Coronary artery (tissue), 2 donors: ENCODE results near the gene C14orf93.

ENCODE experiments used
- DNase-seq: peaks from one replicate; pipeline ENCODE4 v3.0.0-alpha.2; 2017; ENCODE audit warnings: low spot score
- H3K27ac ChIP-seq, 2 donors: fragments of 200-600 bp; sonication (generic); one replicate each; pipeline ENCODE4 v1.5.1; 2016 to 2019
- H3K4me3 ChIP-seq: fragments of 200-600 bp; sonication (generic); 2 replicates; pipeline ENCODE4 v1.5.1; 2016; ENCODE audit warnings: mild to moderate bottlenecking, moderate library complexity
- TF ChIP-seq, protein P1 (sequence below): fragments of 200-600 bp; sonication (generic); IDR thresholded peaks from one replicate; pipeline ENCODE4 v1.5.1; 2019; ENCODE audit warnings: antibody characterized with exemption

C14orf93 gene

DNA sequence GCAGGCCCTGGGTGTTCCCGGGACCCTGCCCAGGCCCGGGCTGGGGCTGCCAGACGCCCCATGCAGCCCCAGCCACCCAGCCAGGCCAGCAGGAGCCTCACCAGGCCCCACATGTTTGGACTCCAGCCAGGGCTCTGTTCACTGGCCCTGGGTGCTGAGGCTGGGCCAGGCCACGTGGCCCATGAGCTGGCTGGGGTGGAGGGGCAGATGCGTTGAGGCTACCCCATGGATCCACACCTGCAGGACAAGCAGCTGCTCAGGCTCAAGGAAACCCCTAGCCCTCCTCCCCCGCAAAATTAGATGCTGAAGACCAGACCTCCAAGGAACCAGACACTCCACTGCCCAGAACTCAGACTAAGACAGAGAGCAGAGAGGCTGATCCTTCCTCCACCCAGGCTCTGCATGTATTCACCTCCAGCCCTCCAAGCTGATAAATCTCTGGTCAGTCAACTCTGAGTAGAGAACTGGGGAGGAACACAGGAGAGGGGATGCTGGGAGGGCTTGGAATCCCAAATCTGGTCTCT, 45.7 kb upstream of the C14orf93 start:
- Histone ChIP-seq H3K27ac (no peak overlapping the region), H3K4me3 (no peak overlapping the region)
- TF ChIP-seq, protein P1, sequence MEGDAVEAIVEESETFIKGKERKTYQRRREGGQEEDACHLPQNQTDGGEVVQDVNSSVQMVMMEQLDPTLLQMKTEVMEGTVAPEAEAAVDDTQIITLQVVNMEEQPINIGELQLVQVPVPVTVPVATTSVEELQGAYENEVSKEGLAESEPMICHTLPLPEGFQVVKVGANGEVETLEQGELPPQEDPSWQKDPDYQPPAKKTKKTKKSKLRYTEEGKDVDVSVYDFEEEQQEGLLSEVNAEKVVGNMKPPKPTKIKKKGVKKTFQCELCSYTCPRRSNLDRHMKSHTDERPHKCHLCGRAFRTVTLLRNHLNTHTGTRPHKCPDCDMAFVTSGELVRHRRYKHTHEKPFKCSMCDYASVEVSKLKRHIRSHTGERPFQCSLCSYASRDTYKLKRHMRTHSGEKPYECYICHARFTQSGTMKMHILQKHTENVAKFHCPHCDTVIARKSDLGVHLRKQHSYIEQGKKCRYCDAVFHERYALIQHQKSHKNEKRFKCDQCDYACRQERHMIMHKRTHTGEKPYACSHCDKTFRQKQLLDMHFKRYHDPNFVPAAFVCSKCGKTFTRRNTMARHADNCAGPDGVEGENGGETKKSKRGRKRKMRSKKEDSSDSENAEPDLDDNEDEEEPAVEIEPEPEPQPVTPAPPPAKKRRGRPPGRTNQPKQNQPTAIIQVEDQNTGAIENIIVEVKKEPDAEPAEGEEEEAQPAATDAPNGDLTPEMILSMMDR = no peak
- DNase-seq = no peak

DNA sequence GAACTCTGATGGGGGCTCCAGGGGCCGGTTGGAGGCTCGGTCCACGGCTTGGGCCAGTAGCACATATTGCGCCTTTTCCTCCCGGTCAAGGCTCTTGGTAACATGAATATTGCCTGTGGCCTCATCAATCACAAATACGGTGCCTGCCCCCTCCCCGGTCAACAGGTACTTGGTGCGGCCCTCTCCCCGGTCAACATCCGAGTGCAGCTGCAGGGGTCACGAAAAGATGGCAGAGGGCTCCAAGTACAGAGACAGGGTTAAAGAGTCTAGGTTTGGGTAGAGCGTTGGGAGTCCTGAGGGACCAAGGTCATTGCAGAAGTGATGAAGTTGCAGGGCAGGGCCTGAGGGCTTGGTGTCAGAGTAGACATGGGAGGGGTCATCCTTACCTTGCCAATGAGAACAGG, 45.2 kb upstream of the C14orf93 start:
- DNase-seq = no peak

DNA sequence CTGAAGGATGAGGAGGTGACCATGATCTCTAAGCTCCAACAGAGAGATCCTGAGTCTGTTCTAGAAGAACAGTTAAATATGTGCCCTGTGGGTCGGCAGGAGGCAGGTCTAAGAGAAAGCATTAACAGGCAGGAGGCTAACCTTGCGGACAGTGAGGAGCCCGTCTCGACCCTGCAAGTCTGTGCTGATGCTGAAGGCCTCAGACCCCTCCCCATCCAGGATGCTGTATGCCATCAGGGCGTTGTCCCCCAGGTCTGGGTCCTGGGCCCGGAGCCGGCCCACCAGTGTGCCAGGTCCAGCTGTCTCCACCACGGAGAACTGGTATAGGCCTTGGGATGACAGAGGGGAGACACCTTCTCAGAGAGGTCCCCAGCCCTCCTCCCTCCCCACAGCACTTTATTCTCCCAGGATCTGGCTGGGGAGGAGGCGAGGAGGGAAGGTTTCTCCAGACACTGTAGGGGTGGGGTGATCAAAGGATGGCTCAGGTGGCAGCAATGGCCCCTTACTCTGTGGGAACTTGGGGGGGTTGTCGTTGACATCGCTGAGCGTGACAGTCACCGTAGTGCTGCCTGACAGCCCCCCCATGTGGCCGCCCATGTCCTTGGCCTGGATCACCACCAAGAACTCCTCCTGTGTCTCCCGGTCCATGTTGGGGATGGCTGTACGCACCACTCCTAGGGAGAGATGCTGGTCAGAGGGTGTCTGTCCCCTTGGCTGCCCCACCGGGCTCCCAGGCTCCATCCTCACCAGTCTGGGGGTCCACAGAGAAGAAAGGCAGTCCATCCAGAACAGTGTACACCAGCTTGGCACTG, 44.3 kb upstream of the C14orf93 start:
- TF ChIP-seq, protein P1 = no peak
- DNase-seq = no peak
- Histone ChIP-seq H3K27ac (no peak overlapping the region), H3K4me3 (no peak overlapping the region)

More for the DNA sequence above, 45.2 kb upstream of the C14orf93 start:
- TF ChIP-seq, protein P1 = no peak
- no peak overlapping the region for H3K27ac ChIP-seq
- H3K4me3 ChIP-seq = no peak overlapping the region

DNA sequence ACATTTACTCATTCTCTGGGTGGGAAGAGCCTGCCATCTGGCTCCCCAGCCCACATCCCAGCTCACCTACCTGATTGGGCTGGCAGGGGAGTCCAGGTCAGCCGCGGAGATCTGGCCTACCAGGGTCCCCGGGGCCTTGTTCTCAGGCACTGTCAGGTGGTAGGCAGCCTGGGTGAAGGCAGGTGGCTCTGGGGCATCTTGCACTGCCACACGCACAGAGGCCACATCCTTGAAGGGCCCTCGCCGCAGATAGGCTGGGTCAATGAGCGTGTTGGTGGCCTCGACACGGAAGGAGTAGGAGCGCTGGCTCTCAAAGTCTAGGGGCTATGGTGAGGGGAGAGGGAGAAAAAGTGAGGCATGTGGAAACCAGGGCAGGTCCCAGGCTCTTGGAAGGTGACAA, 43.5 kb upstream of the C14orf93 start:
- TF ChIP-seq, protein P1 = no peak
- DNase-seq = no peak
- no peak overlapping the region for H3K4me3 ChIP-seq
- H3K27ac ChIP-seq = no peak overlapping the region

DNA sequence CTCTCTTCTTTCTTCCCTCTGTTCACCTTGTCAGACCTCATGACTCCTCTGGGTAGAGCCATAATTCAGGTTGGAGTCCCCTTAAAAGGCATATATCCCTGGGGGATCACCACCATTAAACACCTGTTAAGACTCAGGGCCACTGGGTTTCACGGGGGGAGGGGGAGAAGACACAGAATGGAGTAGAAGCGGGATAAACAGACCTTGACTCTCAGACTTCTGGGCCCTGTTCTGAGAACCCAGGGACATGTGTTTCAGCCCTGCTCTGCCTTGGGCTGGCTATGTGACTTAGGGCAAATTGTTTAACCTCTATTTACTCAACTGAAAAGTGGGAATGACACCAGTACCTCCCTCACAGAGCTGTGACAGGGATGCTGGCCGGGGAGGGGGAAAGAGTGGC, 42.7 kb upstream of the C14orf93 start:
- TF ChIP-seq, protein P1 = no peak
- DNase-seq = no peak
- no peak overlapping the region for H3K4me3 ChIP-seq
- H3K27ac ChIP-seq = no peak overlapping the region

DNA sequence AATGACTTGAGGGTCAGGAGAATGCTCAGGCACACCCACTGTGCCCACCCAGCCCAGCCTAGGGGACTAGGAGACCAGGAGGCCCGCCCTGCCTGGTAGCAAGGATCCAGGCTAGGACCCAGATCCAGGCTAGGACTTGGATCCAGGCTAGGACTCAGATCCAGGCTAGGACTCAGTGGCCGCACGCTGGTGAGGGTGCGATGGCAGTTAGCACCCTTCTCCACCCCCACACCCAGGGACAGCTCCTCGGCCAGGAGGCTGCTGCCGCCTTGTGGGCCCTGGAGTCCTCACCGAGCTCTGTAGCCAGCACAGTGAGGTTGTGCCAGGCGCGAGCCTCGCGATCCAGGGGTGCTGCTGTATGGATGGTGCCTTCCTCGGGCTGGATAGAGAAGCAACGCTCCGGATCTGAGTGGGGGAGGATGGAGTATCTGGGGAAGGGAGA, 42.3 kb upstream of the C14orf93 start:
- H3K4me3 ChIP-seq = no peak overlapping the region

More for the DNA sequence above, 42.3 kb upstream of the C14orf93 start:
- H3K27ac ChIP-seq = no peak overlapping the region
- TF ChIP-seq, protein P1 = no peak
- no peak for DNase-seq
